ENCODE measurements around the gene SART3.

GRCh38 chr12:108576660-108577234 is 15.8 kb upstream of the SART3 start:
- TF ChIP-seq CTCF (IDR thresholded peaks at IDR 0.05) (no peak), POLR2AphosphoS5 (IDR thresholded peaks at IDR 0.05) (no peak), POLR2A (IDR thresholded peaks at IDR 0.05) (no peak)
